GM18517 (cell line): ENCODE data around the gene PLEKHA8.

Experiments used
- ATAC-seq: cut with Tn5 transposase; IDR thresholded peaks from one replicate; pipeline ENCODE4 v1.9.1; 2021; ENCODE audit warnings: mild to moderate bottlenecking, moderate library complexity; ENCODE audit not compliant: unreplicated experiment

PLEKHA8 gene

GRCh38 chr7:30022991-30023390 lies 5.2 kb upstream of the PLEKHA8 start:
- ATAC-seq: no peak

- ATAC-seq: no peak
Measured at GRCh38 chr7:30023524-30023923, 4.7 kb upstream of the PLEKHA8 start.

DNA sequence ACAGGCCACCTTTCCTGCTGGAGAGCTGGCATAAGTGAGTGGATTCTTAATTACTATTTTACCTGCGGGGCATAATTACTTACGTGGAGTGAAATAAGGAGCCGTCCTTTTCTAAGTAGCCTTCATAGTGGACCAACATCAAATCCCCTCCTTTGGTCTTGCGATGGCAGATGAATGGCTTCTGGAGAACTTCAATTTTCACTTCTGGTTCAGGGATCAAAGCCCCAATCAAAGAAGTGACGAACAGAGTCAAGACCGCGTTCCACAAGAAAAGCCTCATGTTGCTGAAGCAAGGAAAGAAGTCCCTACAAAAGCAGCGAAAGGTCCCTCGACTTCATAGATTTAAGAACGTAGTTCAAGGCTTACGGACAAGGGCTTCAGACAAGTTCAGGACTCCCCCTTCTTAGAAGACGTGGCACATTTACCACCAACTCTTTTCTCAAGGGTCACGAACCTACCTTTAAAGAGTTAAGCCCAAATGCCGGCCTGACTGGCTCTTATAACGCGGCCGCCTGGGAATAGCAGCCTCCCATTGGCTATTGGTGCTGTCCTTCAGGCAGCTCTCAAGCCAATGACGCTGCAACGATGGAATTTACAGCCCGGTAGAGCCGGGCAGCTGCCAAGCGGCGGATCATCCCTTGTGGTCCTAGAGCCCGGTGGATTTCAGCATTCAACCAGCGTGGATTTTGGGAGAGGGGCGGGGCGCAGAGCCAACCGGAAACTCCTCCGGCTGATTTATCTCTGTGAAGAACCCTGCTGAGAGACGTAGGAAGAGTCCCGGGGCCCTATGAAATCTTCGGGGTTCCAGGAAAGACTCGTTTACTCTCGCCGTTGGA lies 1.8 kb upstream of the PLEKHA8 start, which contains the start of gene FKBP14:
FKBP14 (minus strand) TSS at position 474 of the 836 bp plus-strand sequence; CDS start at position 280, 194 bp downstream.
- peak; percentile 65 for ATAC-seq

- no peak for ATAC-seq
Measured at GRCh38 chr7:30027065-30027456, 1.2 kb upstream of the PLEKHA8 start.

DNA sequence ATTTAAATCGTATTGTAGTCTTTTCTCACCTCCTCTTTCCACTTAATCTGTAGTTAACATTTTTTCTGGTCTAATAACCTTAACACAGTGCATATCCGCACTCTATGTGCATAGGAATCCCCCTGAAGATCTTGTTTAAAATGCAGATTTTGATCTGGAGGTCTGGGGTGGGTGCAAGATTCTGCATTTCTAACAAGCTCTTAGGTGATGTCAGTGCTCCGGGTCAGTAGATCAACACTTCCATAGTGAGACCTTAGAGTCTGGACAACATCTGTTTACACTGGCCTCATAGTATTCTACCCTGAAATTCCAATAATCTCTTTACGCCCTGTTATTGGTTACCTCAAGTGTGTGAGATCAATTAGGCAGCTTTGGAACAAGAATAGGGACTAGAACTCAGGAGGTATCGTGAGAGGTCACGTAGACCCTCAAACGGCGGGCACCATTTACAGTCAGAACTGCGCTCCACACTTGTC lies 434 bp upstream of the PLEKHA8 start:
- ATAC-seq: peak; percentile 3

DNA sequence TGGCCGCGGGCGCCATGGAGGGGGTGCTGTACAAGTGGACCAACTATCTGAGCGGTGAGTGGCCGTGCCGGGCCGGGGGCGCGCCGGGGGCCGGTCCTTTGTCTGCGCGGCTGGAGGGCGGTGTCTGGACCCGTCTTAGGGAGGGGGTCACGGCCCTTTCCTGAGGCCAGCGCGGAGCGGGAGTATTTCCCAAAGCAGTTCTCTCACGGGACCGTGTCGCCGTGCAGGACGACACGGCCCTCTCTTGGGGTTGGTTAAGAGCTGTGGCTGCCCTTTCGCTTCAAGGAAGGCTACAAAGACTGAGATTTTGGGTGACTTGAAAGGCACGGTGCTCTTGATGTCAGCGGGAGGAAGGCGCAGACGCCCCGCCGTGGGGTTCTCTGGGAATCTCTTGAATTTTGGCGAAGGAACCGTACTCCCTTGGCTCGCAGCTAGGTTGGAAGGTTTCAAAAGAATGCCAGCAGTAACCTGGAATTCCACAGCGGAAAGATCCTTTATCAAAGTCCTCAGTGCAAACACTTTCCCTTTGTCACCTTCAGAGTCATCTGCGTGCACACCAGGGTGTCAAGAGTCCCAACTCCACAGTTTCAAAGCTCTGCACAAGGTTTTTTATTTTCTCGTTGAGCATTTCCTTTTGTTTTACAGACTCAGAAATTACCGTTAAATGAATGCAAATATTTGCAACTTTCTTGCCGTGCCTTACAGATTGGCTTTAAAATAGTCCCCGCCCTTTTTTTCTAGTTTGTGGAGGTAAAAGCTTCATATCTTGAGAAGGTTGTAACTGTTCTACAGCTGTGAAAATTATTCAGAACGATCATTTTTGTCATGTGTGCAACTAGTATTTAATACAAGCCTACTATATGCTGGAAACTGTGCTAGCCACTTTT lies 780 bp downstream of the PLEKHA8 start:
- peak; percentile 10 for ATAC-seq

GRCh38 chr7:30029696-30030095 lies 1.5 kb downstream of the PLEKHA8 start:
- no peak for ATAC-seq

DNA sequence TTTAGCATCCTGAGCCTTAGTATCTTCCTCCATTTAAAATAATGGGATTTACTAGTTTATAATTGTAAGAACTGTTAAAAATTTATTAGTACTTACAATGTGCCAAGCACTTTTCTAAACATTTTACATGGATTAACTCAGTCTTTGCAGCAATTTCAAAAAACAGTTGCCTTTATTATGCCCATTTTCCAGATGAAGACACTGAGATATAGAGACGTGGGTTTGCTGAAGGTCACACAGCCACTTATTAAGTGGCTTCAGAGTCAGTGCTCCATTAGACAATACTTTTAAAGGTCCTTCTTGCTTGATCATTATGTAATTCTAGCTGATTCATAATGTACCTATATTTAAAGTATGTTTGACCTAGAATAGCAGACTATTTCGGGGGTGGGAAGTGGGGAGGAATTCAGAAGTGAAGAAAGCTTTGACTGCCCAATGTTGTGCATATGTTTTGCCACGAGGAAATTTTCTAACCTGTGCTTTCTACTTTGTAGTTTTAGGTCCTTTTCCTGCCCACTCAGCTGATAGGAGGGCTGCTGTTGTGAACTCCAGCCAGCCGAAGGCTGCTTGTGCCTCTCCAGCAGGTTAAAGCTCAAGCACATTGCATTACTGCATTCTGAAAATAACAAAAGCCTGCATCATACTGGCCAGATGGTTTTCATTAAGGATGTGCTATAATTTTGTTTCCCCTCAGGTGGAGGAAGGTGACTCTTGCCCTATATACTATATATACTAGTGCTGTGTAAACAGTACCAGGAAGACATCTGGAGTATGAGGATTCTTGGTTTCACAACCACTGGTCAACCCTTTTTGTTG lies 4.3 kb downstream of the PLEKHA8 start:
- no peak for ATAC-seq

DNA sequence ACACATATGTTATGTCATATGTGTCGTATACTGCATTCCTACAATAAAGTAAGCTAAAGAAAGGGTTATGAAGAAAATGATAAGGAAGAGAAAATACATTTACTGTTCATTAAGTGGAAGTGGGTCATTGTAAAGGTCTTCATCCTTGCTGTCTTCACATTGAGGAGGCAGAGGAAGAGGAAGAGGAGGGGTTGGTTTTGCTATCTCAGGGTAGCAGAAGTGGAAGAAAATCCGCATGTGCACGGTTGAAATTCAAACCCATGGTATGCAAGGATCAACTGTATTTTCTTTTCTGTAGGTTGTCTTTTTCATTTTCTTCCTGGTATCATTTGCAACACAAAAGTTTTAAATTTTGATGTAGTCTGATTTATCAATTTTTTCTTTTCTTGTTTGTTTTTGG lies 6.3 kb downstream of the PLEKHA8 start:
- ATAC-seq: no peak

- ATAC-seq: no peak
Measured at GRCh38 chr7:30036220-30036619, 8.0 kb downstream of the PLEKHA8 start.

DNA sequence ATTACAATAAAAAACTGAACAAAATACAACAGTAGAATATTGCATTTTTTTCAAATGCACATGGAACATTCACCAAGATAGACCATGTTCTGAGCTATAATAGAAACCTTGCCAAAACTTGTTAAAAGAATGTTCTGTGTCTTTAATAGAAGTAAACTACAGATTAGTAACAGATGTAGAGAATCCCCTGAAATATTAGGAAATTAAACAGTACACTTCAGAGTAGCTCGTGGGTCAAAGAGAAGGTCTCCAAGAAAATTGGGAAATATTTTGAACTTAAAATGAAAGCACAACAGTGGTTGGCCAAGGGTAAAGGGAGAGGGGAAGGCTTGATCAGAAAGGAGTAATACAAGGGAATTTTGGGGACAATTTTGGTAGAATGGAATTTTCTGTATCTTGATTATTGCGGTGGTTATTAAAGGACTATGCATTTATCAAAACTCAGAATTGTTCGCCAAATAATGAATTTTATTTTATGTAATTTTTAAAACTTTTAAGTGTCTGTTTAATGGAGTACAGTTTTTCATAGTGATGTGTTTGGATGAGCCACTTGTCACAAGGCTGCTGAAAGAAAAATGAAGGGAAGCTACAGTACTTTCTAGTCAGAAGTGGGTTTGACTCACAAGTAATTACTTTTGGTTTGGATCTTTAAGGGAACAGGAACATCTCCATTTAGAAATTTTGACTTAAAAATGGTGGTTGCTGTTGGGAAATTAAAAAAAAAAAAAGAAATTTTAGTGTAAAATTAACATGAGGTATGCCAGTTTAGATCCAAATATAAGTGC lies 10.2 kb downstream of the PLEKHA8 start:
- no peak for ATAC-seq

- ATAC-seq: no peak
Measured at GRCh38 chr7:30040938-30041337, 12.7 kb downstream of the PLEKHA8 start.

GRCh38 chr7:30041526-30042269 lies 13.5 kb downstream of the PLEKHA8 start:
- no peak for ATAC-seq

DNA sequence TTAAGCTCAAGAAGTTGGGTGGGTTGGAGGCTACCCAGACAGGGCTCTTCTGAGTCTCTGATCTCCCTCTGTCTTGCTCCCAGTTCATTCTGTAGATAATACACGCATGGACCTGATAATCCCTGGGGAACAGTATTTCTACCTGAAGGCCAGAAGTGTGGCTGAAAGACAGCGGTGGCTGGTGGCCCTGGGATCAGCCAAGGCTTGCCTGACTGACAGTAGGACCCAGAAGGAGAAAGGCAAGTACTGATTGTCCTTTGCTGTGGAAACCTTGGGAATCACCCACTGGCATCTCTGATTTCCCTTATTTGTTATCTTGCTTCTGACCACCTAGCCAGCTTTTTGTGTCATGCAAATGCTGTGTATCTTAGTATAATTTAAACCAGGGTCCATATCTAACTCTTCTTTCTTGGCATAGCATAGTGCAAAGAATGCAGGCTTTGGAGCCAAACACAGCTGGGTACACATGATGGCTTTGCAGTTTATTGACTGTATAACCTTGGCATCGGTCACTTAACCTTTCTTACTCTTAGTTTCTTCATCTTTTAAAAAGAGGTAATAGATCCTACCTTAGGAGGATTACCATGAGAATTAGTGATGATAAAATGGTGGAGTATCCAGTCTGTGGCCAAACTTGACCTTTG lies 18.0 kb downstream of the PLEKHA8 start:
- ATAC-seq: no peak

DNA sequence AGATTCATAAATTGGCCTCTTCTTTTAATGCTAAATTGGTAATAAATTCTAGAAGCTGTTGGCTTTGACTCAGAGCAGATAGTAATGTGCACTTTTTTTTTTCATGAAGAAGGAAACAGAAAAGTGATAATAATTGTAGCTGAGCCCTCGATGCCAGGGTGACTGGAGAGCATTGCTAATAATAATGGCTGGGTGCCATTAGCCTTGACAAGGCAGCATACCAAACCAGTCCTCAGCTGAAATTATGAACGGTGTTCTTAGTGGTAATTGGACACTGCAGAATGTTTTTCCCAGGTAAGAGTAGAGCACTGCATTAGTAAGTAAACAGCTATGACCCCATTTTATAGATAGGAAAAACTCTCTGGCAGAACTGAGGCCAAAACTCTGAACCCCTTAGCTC lies 18.9 kb downstream of the PLEKHA8 start:
- no peak for ATAC-seq

GRCh38 chr7:30048582-30048981 lies 20.4 kb downstream of the PLEKHA8 start:
- ATAC-seq: no peak

- no peak for ATAC-seq
Measured at GRCh38 chr7:30049173-30049572, 21.0 kb downstream of the PLEKHA8 start.

- no peak for ATAC-seq
Measured at GRCh38 chr7:30053068-30053467, 24.9 kb downstream of the PLEKHA8 start.

DNA sequence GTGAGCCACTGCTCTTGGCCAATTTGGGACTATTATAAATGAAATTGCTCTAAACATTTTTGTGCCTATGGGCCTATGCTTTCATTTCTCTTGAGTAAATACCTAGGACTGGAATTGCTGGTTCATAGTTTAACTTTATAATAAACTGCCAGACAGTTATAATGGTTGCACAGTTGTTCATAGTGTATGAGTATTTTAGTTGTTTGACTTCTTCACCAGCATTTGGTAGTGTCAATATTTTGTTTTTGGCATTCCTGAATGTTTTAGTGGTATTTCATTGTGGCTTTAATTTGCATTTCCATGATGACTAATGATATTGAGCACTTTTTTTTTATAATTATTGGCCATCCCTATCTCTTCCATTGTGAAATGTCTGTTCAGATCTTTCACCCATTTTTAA lies 29.5 kb downstream of the PLEKHA8 start:
- ATAC-seq: no peak
